Measurements from ENCODE around the gene PRR14.

GRCh38 chr16:30698816-30699614, 48.3 kb downstream of the PRR14 start, which contains the start of gene SRCAP:
- TF ChIP-seq CTCF (conservative IDR thresholded peaks at IDR 0.05 in 1 of 2, IDR thresholded peaks at IDR 0.05 in 1 of 2; ENCODE audit: low read depth in 1 of 2, low read length in 2 of 2): no peak
- TF ChIP-seq EZH2 (IDR thresholded peaks at IDR 0.05; ENCODE audit: low read length, missing control alignments): no peak

Measured in fibroblast of lung (primary cell).